Activated gamma-delta T cell treated with Interleukin-2 at 50 U/mL for 16 hours (primary cell): ENCODE data around the gene MRLN.
"Not testable (repeated sequence)": the region's sequence is repeated elsewhere in the genome, so short reads cannot be mapped to it uniquely, and the experiment has no call there.

Experiments used
- DNase-seq: peaks from one replicate; pipeline ENCODE4 v3.0.0-alpha.2; 2020

Gene MRLN

DNA sequence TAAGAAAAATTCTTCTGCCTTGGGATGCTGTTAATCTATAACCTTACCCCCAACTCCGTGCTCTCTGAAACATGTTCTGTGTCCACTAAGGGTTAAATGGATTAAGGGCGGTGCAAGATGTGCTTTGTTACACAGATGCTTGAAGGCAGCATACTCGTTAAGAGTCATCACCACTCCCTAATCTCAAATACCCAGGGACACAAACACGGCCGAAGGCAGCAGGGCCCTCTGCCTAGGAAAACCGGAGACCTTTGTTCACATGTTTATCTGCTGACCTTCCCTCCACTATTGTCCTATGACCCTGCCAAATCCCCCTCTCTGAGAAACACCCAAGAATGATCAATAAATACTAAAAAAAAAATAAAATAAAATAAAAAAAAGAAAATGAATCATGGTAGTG lies 8.5 kb downstream of the MRLN start:
- DNase-seq = not testable (repeated sequence)

DNA sequence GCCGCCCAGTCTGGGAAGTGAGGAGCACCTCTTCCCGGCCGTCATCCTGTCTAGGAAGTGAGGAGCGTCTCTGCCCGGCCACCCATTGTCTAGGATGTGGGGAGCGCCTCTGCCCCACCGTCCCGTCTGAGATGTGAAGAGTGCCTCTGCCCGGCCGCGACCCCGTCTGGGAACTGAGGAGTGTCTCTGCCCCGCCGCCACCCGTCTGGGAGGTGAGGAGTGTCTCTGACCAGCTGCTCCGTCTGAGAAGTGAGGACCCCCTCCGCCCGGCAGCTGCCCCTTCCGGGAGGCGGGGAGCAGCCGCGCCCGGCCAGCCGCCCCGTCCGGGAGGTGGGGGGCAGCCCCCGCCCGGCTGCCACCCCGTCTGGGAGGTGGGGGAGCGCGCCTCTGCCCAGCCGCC lies 9.1 kb downstream of the MRLN start:
- DNase-seq = not testable (repeated sequence)

DNA sequence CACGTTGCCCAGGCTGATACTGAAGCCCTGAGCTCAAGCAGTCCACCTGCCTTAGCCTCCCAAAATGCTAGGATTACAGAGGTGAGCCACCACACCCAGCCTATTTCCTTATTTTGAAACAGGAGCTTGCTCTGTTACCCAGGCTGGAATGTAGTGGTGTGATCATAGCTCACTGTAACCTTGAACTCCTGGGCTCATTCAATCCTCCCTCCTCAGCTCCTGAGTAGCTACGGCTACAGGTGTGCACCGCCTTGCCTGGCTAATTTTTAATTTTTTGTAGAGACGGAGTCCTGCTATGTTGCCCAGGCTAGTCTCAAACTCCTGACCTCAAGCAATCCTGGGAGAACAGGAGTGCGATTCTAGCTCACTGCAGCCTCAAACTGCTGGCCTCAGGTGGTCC lies 11.7 kb downstream of the MRLN start:
- no peak for DNase-seq

DNA sequence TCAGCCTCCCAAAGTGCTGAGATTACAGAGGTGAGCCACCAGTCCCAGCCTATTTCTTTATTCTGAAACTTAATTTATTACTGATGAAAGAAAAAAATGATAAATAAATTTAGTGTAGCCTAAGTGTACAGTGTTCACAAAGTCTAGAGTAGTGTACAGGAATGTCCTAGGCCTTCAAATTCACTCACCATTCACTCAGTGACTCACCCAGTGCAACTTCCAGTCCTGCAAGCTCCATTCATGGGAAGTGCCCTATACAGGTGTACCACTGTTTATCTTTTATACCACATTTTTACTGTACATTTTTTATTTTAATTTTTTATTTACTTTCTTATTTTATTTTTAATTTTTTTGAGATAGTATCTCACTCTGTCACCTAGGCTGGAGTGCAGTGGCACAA lies 12.2 kb downstream of the MRLN start:
- no peak for DNase-seq

DNA sequence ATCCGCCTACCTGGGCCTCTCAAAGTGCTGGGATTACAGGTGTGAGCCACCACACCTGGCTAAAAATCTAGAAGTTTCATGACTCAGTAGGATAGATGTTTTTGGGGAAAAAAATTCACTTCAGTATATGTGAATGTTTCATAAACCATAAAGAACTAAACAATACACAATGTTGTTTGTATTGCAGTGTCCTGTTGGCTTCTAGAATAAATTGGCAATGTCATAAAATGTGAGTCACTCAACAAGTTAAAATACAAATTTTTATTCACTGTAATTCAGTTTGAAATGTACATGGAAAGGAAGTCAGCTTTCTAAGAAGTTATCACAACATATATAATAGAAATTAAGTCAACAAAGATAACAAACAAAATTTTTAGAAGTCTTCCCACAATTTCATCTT lies 16.5 kb downstream of the MRLN start:
- no peak for DNase-seq

DNA sequence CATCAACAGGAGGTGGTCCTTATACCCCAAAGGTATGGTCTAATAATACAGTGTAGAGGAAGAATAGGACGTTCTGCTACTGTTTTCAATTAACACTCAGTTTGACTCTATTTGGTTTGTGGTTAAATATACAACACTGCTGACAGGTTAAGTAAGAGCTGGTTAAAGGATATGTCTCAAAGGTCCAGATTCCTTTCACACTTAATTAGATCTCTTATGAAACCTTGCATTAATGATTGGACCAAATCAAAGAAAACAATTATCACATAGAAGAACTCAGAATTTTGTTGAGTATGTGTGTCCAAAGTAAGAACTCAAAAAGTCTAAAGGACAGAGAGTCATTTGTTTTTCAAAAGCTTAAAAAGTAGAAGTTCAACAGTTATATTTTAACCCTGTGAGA lies 18.0 kb downstream of the MRLN start:
- DNase-seq = no peak

DNA sequence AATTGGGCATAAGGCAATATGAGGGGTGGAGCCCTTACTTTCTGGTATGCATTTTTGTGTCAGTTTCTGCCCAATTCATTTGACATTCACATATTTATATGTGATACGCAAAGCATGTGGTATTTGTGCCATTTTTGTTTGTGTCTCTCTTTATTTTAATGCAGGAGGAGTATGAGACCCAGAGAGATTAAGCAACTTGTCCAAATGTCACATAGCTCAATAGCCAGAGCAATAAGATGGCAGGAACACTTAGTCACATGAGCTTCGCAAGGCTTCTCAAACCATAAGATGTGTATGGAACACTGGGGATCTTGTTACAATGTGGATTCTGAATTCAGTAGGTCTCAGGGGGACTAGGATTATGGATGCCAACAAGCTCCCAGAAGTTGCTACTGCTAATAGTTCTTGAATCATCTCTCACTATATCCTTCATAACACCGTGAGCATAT lies 19.2 kb downstream of the MRLN start:
- DNase-seq = no peak

DNA sequence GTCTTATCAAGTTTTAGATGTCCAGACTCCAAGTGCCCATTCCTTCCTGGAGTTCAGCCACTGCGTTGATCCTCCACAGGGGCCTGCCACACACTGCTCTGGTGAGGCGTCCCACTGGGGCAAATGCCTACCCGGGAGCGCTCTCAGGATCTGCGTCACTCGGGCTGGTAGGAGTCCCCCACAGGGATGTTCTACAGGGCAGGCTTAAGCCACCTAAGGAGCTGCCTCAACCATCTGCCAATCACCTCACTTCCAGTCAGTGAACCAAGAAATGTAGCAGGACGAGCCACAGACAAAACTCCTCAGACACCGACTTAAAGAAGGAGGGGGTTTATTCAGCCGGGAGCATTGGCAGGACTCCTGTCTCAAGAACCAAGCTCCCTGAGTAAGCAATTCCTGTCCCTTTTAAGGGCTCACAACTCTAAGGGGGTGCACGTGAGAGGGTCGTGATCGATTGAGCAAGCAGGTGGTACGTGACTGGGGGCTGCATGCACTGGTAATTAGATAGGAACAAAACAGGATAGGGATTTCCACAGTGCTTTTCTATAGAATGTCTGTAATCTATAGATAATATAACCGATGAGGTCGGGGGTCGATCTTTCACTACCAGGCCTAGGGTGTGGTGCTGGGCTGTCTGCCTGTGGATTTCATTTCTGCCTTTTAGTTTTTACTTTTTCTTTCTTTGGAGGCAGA lies 19.8 kb downstream of the MRLN start:
- not testable (repeated sequence) for DNase-seq

DNA sequence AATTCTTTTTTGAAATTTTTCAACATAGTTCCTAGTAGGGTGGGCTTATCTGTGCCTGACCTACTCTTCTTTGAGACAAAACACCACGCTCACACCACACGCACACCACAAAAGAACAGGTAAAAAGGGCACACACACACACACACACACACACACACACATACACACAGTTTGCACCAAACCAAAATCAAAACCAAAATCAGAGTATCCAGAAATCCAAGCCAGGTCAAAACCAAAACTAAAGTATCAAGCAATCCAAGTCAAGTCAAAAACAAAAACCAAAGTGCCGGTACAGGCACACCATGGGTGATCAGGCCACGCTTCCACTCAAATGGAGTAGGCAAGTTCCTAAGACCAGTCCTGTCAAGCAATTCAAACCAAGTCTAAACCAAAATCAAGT lies 20.4 kb downstream of the MRLN start:
- DNase-seq = not testable (repeated sequence)

DNA sequence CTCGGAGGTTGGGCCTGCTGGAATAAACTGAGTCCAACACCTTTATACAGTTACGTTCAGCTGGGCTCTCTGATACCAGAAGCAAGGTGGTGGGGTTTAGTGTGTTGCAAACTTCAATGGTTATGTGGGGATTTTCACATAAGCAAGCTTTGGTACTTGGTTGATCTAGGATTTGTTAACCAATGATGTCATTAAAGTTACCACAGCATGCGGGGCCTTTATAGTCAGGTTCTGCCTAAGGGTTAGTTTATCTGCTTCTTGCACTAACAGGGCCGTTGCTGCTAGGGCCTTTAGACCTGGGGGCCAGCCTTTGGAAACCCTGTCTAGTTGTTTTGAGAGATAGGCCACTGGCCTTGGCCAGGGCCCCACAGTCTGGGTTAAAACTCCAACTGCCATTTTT lies 24.1 kb downstream of the MRLN start:
- DNase-seq = not testable (repeated sequence)

DNA sequence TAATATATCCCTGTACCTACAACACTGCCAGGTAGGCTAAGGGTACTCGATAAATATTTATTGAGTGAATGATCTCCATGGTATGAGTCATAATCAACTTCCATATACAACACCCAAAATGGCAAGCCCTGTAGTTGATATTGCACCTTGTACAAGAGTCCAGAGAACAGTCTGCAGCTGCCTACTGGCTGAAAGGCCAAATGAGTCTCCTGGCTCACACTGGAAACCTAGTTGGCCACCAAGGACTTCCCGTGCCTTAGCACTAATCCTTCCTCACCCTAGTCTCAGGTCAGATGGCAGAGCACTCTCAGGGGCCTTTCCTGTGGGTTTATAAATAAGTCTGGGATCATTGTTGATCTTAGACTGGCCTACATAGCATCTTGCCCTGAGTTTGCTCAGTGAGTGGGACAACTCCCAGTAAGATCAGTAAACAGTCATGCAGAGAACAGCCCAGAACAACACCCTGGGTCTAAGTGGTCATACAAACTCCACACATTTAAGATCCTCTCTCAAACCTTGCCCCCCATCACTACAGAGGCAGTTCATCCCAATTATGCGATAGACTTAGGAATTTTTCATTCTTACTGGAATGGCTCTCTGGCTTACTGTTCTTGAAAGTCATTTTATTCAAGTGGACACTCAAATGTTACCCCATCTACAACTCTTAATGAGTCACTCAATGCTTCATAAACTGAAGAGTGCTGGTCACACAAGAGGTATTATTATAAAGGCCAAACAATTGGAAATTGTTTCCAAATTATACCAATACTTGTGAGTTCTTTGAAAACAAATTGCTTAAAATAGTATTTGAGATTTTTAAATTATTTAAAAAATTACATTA lies 28.9 kb downstream of the MRLN start:
- no peak for DNase-seq

DNA sequence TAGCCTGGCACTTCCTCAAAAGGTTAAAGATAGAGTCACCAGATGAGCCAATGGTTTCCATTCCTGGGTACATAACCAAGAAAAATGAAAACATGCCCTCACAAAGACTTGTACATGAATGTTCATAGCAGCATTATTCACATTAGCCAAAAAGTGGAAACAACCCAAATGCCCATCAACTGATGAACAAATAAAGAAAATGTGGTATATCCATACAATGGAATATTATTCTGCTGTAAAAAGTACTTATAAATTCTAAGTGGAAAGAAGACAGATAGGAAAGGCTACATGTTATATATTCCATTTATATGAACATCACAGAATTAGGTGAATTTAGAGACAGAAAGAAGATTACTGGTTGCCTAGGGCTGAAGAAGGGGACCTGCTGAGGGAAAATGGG lies 32.9 kb downstream of the MRLN start:
- no peak for DNase-seq

DNA sequence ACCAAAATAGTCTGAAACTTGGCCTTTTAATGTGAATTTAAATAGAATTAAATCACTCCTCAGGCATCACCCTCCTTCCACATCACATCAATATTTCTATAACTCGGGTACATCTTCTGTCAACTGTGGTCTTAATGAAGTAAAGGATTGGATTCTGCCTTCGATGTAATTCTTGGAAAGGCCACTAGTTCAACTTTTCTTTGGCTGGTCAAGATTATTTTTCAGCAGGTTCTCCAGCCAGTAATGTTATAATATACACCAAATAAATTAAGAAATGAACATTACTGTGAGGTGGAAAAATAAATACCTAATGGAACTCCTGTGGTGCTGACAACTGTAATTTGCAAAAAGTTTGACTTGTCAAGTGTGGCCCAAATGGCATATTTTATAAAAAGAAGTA lies 33.9 kb downstream of the MRLN start:
- no peak for DNase-seq

DNA sequence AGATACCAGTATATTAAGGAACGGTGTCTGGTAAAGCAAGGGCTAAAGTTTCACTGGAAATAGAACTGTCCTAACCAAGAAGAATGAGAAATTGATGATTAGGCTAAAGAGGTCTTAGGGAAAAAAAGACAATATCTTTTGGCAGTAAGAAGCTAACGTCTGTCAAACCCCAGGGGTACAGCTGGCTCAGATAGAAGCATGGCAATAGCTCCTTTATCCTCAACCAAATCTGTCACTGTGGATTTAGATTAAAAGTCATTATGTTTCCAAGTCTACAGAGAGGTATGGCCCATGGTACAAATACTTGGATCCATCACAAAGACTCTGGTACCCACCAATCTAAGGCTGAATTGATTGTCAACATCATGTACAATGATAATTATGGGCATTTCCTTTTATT lies 35.0 kb downstream of the MRLN start:
- no peak for DNase-seq

DNA sequence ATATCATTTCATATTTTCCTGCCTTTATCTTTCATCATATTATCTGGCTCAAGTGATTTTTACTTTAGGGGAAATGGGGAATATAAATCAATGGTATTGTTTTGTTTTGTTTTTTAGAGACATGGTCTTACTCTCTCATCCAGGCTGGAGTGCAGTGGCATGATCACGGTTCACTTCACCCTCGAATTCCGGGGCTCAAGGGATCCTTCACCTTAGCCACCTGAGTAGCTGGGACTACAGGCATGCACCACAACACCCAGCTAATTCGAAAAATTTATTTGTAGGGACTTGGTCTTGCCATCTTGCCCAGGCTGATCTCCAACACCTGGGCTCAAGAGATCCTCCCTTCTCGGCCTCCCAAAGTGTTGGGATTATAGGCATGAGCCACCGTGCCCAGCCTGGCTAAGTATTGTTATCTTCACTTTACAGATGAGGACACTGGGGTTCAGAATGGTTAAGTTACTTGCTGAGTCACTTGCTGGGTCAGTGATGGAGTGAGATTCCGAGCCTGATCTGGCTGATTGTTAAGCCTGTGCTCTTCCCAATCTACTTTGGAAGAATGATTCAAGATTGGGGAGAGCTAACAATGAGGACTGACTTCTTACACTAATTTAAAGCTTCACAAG lies 39.9 kb downstream of the MRLN start:
- no peak for DNase-seq

DNA sequence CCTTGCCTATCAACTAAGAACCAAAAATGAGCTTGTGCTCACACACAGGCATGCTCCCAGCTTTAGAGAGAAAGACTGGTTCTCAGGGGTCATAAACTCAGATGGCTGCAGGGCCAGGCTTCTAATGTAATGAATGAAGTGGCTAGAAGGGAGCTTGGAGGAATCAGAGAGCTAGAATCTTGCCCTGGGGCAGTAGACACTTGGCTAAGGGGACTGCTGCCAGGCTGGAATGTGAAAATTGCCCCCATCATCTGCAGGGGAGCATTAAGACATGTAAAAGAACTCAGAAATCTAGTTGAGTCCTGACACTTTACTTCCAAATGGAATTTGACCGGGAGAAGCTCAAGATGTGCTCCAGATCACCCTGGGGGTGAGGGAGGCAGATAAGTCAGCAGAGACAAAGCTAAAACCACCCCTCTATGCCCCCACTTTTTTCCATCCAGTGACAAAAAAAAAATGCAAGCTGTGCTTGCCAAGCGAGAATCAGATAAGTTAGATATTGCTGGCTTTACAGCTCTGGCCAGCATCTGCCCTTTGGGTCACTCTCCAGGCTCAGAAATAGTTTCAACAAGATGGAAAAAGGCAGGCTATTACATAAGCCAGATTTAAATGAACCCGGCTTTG lies 41.3 kb downstream of the MRLN start:
- DNase-seq = no peak

DNA sequence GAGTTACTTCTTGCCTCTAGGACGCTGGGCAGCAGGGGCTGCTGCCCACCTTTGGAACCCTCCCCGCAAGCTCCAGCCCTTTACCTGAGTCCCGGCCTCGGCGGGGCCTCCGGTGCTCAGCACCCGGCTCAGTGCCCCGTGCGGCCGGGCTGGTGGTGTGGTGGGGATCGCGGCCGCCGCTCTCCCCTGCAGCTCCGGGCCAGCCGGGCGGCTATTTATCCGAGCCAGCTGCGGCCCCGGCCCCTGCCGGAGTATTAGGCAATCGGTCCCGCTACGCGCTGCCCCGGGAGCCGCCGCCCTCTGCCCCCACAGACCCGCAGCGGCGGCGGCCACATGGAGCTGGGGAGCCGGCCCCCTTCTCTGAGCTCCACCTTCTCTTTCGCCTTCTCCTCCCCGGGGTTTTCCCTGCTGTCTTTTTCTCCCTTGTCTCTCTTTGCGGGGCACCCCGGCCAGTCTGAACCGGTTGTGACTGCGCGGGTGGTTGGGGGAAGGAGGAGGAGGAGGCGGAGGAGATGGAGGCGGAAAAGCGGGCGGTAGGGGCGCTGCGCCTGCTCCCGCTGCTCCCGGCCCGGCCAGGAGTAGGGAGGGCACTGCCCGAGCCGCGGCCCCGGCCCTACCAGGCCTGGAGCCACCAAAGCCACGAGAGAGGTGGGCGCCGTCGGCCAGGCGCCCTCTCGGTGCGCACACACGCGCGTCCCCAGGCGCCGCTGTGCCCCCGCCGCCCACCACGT lies 43.7 kb downstream of the MRLN start, which contains the start of gene SLC16A9:
SLC16A9 (minus strand) TSS at position 456 of the 731 bp plus-strand sequence. CDS start 25,559 bp downstream, outside the sequence.
- DNase-seq = no peak

DNA sequence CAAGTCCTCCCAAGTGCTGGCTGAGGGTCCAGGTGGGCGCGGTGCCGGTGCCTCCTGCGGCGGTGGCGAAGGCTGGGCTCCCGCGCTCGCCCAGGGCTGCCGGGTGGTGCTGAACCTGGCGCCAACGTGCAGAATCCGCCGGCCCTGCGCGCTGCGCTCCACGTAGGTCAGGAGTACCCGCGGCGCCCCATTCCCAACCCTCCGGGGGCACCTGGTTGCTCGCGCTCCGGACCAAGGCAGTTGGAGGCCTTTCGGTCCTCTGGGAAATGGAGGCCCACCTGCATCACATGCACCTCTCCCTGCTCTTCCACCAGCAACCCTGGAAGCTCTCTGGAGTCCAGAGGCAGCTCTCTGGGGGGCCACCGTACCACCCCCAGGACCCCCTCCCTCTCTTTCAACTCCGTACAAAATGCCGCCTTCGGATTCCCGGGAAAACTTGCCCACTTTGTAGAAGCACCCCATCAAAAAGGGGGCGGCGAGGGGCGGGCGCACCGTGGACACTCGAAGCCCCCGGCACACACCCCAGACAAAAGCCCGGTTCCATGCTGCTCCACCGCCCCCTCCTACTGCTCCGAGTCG lies 44.4 kb downstream of the MRLN start:
- no peak for DNase-seq

DNA sequence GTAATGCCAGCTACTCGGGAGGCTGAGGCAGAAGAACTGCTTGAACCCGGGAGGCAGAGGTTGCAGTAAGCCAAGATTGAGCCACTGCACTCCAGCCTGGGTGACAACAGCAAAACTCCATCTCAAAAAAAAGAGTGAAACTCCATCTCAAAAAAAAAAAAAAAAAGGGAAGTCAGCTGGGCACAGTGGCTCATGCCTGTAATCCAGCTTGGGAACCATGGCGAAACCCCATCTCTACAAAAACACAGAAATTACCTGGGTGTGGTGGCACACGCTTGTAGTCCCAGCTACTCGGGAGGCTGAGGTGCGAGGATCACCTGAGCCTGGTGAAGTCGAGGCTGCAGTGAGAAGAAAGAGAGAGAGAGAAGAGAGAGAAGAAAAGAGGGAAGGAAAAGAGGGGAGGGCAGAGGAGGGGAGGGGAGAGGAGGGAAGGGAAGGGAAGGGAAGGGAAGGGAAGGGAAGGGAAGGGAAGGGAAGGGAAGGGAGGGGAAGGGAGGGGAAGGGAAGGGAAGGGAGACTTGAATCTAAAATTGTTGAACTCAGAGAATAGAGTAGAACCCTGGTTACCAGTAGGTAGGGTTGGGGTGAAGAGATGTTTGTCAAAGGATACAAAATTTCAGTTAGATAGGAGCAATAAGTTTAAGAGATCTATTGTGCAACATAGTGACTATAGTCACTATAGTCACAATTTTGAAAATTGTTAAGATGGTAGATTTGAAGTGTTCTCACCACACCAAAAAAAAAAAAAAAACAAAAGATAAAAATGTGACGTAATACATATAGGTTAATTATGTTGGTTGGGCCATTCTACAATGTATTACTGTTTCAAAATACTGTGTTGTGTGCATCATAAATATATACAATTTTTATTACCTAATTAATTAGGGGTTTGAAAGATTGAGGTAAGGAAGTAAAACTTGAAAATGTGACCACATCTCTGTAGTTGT lies 46.1 kb downstream of the MRLN start:
- DNase-seq = no peak

DNA sequence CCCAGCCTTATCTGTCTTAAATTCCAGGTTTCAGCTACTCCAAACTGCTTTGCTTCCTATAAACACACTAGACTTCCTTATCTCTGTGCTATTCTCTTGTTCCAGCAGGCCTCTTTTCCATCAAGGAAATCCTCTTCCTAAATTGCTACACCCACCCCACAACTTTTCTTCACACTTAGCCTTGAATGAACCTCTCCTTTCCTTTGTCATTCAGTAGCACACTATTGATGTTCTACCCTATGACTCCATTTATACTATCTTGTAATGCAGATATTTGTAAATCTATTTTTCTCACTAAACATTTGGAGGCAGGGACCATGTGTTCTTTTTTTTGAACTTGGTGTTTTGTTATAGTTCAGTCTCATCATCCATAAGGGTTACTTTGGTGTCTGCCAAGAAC lies 47.3 kb downstream of the MRLN start:
- DNase-seq = no peak

DNA sequence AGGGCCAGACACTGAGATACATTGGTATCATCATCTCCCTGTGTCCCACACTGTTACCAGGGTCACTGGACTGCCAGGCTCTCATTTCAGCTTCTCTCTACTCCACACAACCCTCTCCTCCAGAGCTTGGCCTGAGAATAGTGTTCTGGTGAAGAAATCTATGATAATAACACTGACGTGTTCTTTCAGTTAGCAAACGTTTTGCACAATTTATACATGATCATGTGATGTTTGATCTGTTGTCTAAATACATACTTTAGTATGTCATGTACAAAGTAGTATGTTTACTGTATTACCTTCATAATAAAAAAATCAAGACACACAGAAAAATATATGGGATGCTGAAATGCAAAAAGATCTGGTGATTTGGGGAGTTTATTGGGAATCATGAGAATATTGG lies 48.6 kb downstream of the MRLN start:
- DNase-seq = no peak
